ENCODE measurements around the gene KIF1C. TPM values are rescaled to one million over a fixed set of nuclear protein-coding genes. Genes with fewer than 3 reads are reported as not detected.

Gene KIF1C
- total RNA-seq, 1 donor from 2014 or later, result 81.7 TPM

- Mint-ChIP-seq H3K27me3 (ENCODE audit: low read depth) (no peaks in the 10 kb centered on the region), H3K27ac (peak within 1 kb of the TSS; percentile 90), H3K36me3 (no peaks in the 10 kb centered on the region), H3K9me3 (no peaks in the 10 kb centered on the region), H3K4me3 (peak within 1 kb of the TSS; percentile 73), H3K4me1 (peaks cover 31% of the 10 kb centered on the region)
- no peak for DNase-seq (ENCODE audit: low spot score in 2 of 2, unreplicated experiment in 2 of 2)
- TF ChIP-seq CTCF (IDR thresholded peaks at IDR 0.05; ENCODE audit: unreplicated experiment), result no peak
Measured at GRCh38 chr17:4950746-4951204, 47.0 kb upstream of the KIF1C start, which contains the start of gene ENO3. ENO3 (plus strand) TSS chr17:4951119; CDS start chr17:4951830, 711 bp downstream.

DNA sequence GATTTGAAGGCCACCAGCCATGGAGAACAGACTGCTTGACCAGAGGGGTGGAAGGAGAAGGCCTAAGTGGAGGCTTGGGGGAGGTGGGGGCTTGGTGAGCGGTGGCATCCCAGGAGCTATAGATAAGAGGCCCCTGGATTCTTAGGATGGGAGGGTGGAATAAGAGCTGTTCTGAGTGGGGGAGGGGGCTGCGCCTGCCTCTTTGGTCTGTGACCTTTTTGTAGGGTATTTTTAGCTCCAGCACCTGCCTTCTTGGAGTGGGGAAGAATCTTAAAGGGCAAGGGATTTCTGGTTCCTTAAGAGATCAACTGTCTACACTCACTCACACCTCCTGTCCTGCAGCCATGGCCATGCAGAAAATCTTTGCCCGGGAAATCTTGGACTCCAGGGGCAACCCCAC lies 46.3 kb upstream of the KIF1C start:
- no peak for TF ChIP-seq CTCF (IDR thresholded peaks at IDR 0.05; ENCODE audit: unreplicated experiment)
- DNase-seq (ENCODE audit: low spot score in 2 of 2, unreplicated experiment in 2 of 2), result no peak
- H3K36me3 Mint-ChIP-seq, result no peaks in the 10 kb centered on the region
- H3K4me3 Mint-ChIP-seq, result peak overlapping the region; percentile 73
- H3K27me3 Mint-ChIP-seq (ENCODE audit: low read depth), result no peaks in the 10 kb centered on the region
- peaks cover 26% of the 10 kb centered on the region for H3K4me1 Mint-ChIP-seq
- H3K9me3 Mint-ChIP-seq, result no peaks in the 10 kb centered on the region
- H3K27ac Mint-ChIP-seq, result peak overlapping the region; percentile 90

DNA sequence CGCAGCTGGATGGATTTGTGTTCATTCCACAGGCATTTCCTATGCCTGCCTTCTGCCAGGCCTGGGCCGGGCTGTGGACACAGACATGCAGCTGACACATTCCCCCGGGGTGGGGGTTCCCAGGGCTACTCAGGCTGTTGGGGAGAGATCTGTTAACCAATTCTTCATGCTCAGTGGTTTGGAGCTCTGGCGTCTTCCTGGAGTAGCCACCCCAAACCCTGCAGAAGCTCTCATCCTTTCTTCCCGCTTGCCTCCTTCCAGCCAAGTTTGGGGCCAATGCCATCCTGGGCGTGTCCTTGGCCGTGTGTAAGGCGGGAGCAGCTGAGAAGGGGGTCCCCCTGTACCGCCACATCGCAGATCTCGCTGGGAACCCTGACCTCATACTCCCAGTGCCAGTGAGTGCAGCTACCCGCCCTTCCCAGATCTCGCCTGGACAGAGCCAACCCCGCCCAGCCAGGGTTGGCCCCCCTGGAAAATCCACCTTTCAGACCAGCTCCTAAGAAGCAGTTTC lies 44.2 kb upstream of the KIF1C start:
- no peaks in the 10 kb centered on the region for H3K27me3 Mint-ChIP-seq (ENCODE audit: low read depth)
- no peak for TF ChIP-seq CTCF (IDR thresholded peaks at IDR 0.05; ENCODE audit: unreplicated experiment)
- no peaks in the 10 kb centered on the region for H3K36me3 Mint-ChIP-seq
- no peak overlapping the region for H3K27ac Mint-ChIP-seq
- no peaks in the 10 kb centered on the region for H3K9me3 Mint-ChIP-seq
- no peak overlapping the region for H3K4me3 Mint-ChIP-seq
- no peak for DNase-seq (ENCODE audit: low spot score in 2 of 2, unreplicated experiment in 2 of 2)
- H3K4me1 Mint-ChIP-seq, result peaks cover 19% of the 10 kb centered on the region

- Mint-ChIP-seq H3K27me3 (ENCODE audit: low read depth) (no peaks in the 10 kb centered on the region), H3K9me3 (no peaks in the 10 kb centered on the region), H3K27ac (no peak overlapping the region), H3K36me3 (peaks cover 11% of the 10 kb centered on the region), H3K4me1 (peaks cover 18% of the 10 kb centered on the region), H3K4me3 (no peak overlapping the region)
- no peak for DNase-seq (ENCODE audit: low spot score in 2 of 2, unreplicated experiment in 2 of 2)
- TF ChIP-seq CTCF (IDR thresholded peaks at IDR 0.05; ENCODE audit: unreplicated experiment), result no peak
Measured at GRCh38 chr17:4955091-4955490, 42.7 kb upstream of the KIF1C start.

DNA sequence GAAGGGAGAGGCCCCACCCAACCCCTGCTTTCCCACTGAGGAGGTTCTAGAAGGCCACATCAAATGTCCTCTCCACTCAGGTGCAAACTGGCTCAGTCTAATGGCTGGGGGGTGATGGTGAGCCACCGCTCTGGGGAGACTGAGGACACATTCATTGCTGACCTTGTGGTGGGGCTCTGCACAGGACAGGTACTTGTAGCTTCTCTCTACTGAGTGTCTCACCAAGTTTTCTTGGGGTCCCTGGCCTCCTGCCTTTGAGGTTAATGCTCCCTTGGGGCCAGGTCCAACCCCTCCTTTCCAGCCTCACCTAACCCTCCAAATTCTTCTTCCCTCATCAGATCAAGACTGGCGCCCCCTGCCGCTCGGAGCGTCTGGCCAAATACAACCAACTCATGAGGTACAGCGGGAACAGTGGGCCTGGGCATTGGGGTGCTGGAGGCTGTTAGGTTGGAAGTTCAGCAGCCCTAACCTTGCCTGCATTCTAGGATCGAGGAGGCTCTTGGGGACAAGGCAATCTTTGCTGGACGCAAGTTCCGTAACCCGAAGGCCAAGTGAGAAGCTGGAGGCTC lies 41.2 kb upstream of the KIF1C start:
- peak; percentile 21 for TF ChIP-seq CTCF (IDR thresholded peaks at IDR 0.05; ENCODE audit: unreplicated experiment)
- no peak overlapping the region for H3K4me3 Mint-ChIP-seq
- H3K4me1 Mint-ChIP-seq, result peaks cover 3% of the 10 kb centered on the region
- no peaks in the 10 kb centered on the region for H3K27me3 Mint-ChIP-seq (ENCODE audit: low read depth)
- no peak overlapping the region for H3K27ac Mint-ChIP-seq
- DNase-seq (ENCODE audit: low spot score in 2 of 2, unreplicated experiment in 2 of 2), result no peak
- no peaks in the 10 kb centered on the region for H3K9me3 Mint-ChIP-seq
- H3K36me3 Mint-ChIP-seq, result peaks cover 19% of the 10 kb centered on the region
